Skeletal muscle satellite cell (primary cell): Measurements from ENCODE around the gene POTEH.
"Not testable (repeated sequence)": the region's sequence is repeated elsewhere in the genome, so short reads cannot be mapped to it uniquely, and the experiment has no call there.

ENCODE experiments used
- H3K27me3 ChIP-seq: 2 replicates; pipeline ENCODE4 v1.7.0; 2013; ENCODE audit warnings: low read length; ENCODE audit not compliant: control insufficient read depth, insufficient read depth
- H3K36me3 ChIP-seq: 2 replicates; pipeline ENCODE4 v1.7.0; 2013; ENCODE audit warnings: mild to moderate bottlenecking, control low read depth, low read length; ENCODE audit not compliant: insufficient read depth
- H3K4me1 ChIP-seq: 2 replicates; pipeline ENCODE4 v1.7.0; 2013; ENCODE audit warnings: low read length; ENCODE audit not compliant: control insufficient read depth, insufficient read depth
- H3K4me2 ChIP-seq: 2 replicates; pipeline ENCODE4 v1.7.0; 2013; ENCODE audit warnings: mild to moderate bottlenecking, low read length
- H3K4me3 ChIP-seq: 2 replicates; pipeline ENCODE4 v1.7.0; 2013; ENCODE audit warnings: low read length
- H3K9ac ChIP-seq: 2 replicates; pipeline ENCODE4 v1.7.0; 2013; ENCODE audit warnings: mild to moderate bottlenecking, low read depth, low read length, moderate library complexity
- H3K9me3 ChIP-seq: replicated peaks from 2 replicates; pipeline ENCODE4 v1.7.0; 2013; ENCODE audit warnings: mild to moderate bottlenecking, control low read depth, low read length

Gene POTEH

DNA sequence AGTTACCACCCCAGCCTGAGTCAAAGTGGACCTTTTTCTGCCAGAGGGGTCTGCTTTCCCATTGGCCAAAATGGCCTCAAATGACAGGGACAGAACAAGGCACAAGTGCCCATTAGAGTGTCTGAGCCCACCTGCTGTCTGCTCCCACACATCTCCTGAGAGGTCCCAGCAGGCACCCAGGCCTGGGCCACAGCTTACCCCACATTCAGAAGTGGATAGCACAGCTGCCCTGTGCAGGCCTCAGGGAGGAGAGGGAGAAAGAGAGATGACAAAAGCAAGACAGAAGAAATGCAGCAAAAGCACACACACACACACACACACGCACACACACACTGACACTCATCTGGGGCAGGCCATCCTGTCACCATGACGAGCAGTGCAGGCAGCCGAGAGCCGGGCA, 4.2 kb upstream of the POTEH start:
- not testable (repeated sequence) for H3K4me1 ChIP-seq, H3K36me3 ChIP-seq, H3K4me3 ChIP-seq, H3K9ac ChIP-seq, H3K4me2 ChIP-seq, H3K27me3 ChIP-seq, H3K9me3 ChIP-seq

DNA sequence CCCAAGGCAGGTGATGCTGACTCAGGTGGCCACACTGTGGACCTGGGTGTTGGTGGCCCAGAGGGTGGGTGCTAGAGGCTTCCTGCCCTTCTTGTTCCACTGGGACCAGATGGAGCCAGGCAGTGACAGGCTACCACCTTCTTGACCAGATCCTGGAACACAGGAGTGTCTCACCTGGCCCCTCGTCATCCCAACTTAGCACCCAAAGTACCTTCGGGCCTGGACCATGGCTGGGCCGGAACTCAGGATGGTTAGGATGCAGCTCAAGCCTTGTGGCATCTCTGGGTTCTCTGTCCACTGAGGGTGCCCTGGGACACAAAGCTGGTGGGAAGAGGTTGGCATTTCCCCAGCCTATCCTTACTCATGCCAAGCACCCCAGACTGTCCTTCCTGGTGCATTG, 2.7 kb upstream of the POTEH start:
- not testable (repeated sequence) for H3K27me3 ChIP-seq, H3K4me1 ChIP-seq, H3K9ac ChIP-seq, H3K36me3 ChIP-seq, H3K4me2 ChIP-seq, H3K4me3 ChIP-seq, H3K9me3 ChIP-seq

DNA sequence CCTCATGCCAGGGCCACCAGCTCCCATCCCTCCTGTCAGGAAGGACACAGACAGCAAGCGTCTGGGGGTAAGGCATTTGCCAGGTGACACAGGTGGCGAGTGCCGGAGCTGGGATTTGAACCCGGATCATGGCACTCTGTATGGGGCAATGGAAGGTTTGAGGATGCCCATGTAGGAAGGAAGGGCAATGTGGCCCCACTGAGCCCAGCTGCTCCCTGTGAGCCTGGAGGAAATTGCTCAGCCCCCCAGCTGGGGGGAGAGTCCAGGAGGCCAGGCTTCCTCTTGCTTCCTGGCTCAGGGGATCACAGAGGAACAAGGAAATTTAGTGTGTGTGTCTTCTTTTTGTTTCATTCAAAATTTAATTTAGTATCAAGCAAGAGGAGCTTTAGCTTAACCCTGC, 2.1 kb upstream of the POTEH start:
- H3K36me3 ChIP-seq, H3K4me3 ChIP-seq, H3K27me3 ChIP-seq, H3K4me2 ChIP-seq, H3K4me1 ChIP-seq, H3K9me3 ChIP-seq, H3K9ac ChIP-seq: not testable (repeated sequence)

DNA sequence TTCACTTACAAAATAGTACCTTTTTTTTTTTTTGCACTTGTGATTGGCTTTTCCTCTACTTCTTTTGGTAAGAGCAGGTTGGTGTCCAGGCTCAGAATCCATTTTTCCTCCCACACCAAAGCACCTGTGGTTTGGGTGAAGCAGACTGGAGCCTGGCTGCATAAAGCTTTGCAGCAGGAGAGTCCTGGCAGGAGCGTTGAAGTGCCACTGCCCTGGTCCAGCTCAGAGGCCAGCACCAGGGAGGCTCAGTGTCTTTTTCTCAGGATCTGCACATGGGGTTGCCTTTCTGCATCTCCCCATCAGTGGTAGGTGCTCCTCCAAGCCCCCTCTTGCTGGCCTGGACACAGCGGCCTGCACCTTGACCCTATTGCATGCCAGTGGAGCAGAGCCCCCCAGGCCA, 1.7 kb upstream of the POTEH start:
- not testable (repeated sequence) for H3K9me3 ChIP-seq, H3K36me3 ChIP-seq, H3K4me2 ChIP-seq, H3K4me1 ChIP-seq, H3K9ac ChIP-seq, H3K4me3 ChIP-seq, H3K27me3 ChIP-seq

DNA sequence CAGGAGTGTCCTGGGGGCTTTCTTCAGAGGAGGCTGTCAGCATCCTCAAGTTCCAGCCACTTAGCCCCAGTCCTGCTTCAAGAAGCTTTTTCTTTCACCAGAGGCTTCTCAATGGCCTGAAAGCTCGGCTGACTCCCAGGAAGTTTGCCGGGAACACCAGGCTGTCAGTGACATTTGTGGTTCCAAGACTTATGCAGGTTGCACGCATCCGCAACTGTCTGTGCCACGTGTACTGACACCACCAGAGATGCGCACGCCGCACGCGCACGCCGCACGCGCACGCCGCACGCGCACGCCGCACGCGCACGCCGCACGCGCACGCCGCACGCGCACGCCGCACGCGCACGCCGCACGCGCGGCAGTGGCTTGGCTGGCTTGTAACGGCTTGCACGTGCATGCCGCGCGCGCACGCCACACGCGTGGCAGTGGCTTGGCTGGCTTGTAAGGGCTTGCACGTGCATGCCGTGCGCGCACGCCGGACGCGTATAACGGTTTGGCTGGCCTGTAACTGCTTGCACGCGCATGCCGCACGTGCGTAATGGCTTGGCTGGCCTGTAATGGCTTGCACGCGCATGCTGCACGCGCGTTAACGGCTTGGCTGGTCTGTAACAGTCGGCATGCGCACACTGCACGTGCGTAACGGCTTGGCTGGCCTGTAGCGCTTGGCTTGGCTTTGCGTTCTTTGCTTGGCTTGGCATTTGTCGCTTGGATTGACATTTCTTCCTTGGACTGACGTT, 646 bp upstream of the POTEH start:
- not testable (repeated sequence) for H3K9me3 ChIP-seq, H3K27me3 ChIP-seq, H3K4me1 ChIP-seq, H3K4me3 ChIP-seq, H3K4me2 ChIP-seq, H3K36me3 ChIP-seq, H3K9ac ChIP-seq

DNA sequence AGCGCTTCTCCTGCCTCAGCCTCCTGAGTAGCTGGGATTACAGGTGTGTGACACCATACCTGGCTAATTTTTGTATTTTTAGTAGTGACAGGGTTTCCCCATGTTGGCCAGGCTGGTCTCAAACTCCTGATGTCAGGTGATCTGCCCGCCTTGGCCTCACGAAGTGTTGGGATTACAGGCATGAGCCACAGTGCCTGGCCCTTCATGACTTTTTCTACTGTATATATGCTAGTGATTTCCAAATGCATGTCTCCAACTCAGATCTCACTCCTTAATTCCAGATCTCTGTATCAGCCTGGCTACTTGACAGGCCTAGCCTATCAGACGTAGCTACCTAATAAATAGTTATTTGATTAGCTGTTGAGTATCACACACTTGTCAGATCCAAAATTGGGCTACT, 23.8 kb downstream of the POTEH start:
- H3K4me3 ChIP-seq, H3K4me2 ChIP-seq, H3K9me3 ChIP-seq, H3K36me3 ChIP-seq, H3K9ac ChIP-seq, H3K4me1 ChIP-seq, H3K27me3 ChIP-seq: not testable (repeated sequence)

DNA sequence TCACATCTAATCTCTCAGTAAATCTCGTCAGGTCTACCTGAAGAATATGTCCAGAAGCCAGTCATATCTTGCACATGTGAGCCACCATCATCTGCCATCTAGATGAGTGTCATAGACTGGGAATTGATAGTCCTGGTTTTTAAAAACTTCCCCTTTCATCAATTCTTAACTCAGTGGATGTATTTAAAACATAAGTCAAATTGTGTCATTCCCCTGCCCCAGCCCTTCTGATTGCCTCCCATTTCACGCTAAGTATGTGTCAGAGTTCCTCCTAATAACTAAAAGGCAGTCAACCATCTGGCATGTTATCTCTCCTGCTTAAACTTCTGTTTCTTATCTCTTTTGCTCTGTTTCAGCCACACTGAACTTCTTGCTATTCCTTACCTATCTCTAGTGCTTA, 24.3 kb downstream of the POTEH start:
- not testable (repeated sequence) for H3K4me3 ChIP-seq, H3K9me3 ChIP-seq, H3K4me2 ChIP-seq, H3K36me3 ChIP-seq, H3K27me3 ChIP-seq, H3K4me1 ChIP-seq, H3K9ac ChIP-seq

DNA sequence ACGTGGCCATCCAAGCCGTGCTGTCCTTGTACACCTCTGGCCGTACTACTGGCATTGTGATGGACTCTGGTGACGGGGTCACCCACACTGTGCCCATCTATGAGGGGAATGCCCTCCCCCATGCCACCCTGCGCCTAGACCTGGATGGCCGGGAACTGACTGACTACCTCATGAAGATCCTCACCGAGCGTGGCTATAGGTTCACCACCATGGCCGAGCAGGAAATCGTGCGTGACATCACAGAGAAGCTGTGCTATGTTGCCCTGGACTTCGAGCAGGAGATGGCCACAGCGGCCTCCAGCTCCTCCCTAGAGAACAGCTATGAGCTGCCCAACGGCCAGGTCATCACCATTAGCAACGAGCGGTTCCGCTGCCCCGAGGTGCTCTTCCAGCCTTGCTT, 32.1 kb downstream of the POTEH start:
- H3K27me3 ChIP-seq, H3K36me3 ChIP-seq, H3K4me2 ChIP-seq, H3K9ac ChIP-seq, H3K4me3 ChIP-seq, H3K9me3 ChIP-seq, H3K4me1 ChIP-seq: not testable (repeated sequence)

DNA sequence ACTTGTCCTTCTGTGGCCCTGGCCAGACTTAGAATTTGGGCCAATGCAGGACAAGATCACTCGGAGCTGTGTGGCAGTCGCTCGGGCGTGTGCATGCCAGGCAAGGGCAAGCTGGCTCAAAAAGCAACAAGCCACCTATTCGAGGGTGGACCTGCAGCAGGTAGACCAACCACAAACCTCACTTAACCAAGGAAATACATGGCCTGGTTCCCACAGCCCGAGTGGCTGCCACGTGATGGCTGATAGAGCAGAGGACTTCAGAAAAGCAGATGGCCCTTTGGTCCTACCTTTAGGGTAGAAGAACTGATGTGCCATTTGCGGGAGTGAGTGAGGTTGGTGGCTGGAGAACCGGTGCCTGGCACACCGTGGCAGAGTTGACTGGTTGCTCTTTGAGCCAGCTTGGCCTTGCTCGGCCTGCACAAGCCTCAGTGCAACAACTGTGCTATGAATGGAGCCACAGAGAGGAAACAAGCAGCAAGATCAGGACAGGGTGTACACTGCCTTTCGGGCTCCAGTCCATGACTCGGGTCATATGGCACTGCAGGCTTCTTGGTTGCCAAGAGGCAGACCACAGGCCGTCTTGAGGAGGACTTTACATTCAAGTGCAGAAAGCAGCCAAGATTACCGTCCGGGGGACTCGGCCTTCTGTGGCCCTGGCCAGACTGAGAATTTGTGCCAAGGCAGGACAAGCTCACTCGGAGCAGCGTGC, 39.5 kb downstream of the POTEH start:
- not testable (repeated sequence) for H3K4me3 ChIP-seq, H3K9ac ChIP-seq, H3K9me3 ChIP-seq, H3K4me1 ChIP-seq, H3K36me3 ChIP-seq, H3K27me3 ChIP-seq, H3K4me2 ChIP-seq

DNA sequence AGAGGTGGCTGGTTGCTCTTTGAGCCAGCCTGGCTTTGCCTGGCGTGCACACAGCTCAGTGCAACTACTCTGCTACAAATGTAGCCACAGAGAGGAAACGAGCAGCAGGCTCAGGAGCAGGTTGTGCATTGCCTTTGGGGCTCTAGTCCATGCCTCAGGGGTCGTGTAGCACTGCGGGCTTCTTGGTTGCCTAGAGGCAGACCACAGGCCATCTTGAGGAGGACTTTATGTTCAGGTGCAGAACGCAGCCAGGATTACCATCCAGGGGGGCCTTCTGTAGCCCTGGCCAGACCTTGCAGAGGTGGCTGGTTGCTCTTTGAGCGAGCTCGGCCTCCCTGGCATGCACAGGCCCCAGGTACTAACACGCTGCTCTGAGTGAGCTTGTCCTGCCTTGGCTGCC, 41.2 kb downstream of the POTEH start:
- not testable (repeated sequence) for H3K36me3 ChIP-seq, H3K27me3 ChIP-seq, H3K4me3 ChIP-seq

DNA sequence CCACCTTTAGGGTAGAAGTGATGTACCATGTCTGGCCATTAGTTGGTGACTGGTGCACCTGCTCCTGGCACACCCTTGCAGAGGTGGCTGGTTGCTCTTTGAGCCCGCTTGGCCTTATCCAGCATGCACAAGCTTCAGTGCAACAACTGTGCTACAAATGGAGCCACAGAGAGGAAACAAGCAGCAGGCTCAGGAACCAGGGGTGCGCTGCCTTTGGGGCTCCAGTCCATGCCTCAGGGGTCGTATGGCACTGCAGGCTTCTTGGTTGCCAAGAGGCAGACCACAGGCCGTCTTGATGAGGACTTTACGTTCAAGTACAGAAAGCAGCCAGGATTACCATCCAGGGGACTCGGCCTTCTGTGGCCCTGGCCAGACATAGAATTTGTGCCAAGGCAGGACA, 44.6 kb downstream of the POTEH start:
- H3K36me3 ChIP-seq, H3K4me3 ChIP-seq, H3K4me1 ChIP-seq, H3K9ac ChIP-seq, H3K27me3 ChIP-seq, H3K9me3 ChIP-seq, H3K4me2 ChIP-seq: not testable (repeated sequence)

More for the DNA sequence above, 41.2 kb downstream of the POTEH start:
- not testable (repeated sequence) for H3K4me2 ChIP-seq, H3K9me3 ChIP-seq, H3K9ac ChIP-seq, H3K4me1 ChIP-seq

DNA sequence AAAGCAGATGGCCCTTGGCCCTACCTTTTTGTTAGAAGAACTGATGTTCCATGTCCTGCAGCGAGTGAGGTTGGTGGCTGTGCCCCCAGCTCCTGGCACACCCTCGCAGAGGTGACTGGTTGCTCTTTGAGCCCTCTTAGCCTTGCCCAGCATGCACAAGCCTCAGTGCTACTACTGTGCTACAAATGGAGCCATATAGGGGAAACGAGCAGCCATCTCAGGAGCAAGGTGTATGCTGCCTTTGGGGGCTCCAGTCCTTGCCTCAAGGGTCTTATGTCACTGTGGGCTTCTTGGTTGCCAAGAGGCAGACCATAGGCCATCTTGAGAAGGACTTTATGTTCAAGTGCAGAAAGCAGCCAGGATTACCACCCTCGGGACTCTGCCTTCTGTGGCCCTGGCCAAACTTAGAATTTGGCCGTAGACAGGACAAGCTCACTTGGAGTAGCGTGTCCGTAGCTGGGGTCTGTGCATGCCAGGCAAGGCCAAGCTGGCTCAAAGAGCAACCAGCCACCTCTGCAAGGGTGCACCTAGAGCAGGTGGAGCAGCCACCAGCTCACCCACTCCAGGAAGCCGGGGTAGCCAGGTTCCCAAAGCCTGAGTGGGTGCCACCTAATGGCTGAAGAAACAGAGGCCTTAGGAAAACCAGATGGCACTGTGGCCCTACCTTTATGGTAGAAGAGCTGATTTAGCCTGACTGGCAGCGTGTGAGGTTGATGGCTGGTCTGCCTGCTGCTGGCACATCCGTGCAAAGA, 48.5 kb downstream of the POTEH start:
- not testable (repeated sequence) for H3K36me3 ChIP-seq

More for the DNA sequence above, 48.5 kb downstream of the POTEH start:
- H3K4me3 ChIP-seq, H3K4me1 ChIP-seq, H3K9ac ChIP-seq, H3K9me3 ChIP-seq, H3K27me3 ChIP-seq, H3K4me2 ChIP-seq: not testable (repeated sequence)
